SK-N-SH treated with all-trans-retinoic acid at 6 μM for 48 hours (cell line): Measurements from ENCODE around the gene TOR3A.

Experiments used
- ATAC-seq: fragments of 200-7000 bp; cut with Tn5 transposase; 3 replicates; pipeline ENCODE4 v1.9.1; 2020; ENCODE audit warnings: mild to moderate bottlenecking, moderate library complexity
- BACH2 ChIP-seq: fragments of 250-450 bp; sonication (Bioruptor Pico); IDR thresholded peaks from 2 replicates; pipeline ENCODE4 v1.9.0; 2021; ENCODE audit warnings: mild to moderate bottlenecking, borderline replicate concordance
- CREB5 ChIP-seq: fragments of 250-450 bp; sonication (Bioruptor Pico); IDR thresholded peaks from 2 replicates; pipeline ENCODE4 v1.5.1; 2020; ENCODE audit warnings: low read depth, mild to moderate bottlenecking, moderate library complexity
- CSDC2 ChIP-seq: fragments of 250-450 bp; sonication (Bioruptor Pico); IDR thresholded peaks from 2 replicates; pipeline ENCODE4 v1.5.0; 2020; ENCODE audit warnings: mild to moderate bottlenecking, moderate library complexity
- ESRRG ChIP-seq: fragments of 250-450 bp; sonication (Bioruptor Pico); IDR thresholded peaks from 2 replicates; pipeline ENCODE4 v1.6.1; 2021; ENCODE audit warnings: mild to moderate bottlenecking
- GLIS3 ChIP-seq: fragments of 250-450 bp; sonication (Bioruptor Pico); IDR thresholded peaks from 2 replicates; pipeline ENCODE4 v1.5.0; 2020; ENCODE audit warnings: mild to moderate bottlenecking, moderate library complexity
- OSR1 ChIP-seq: fragments of 250-450 bp; sonication (Bioruptor Pico); IDR thresholded peaks from 2 replicates; pipeline ENCODE4 v1.8.0; 2022; ENCODE audit warnings: moderate library complexity, mild to moderate bottlenecking, inconsistent platforms
- PPARA ChIP-seq: fragments of 250-450 bp; sonication (Bioruptor Pico); IDR thresholded peaks from 2 replicates; pipeline ENCODE4 v1.5.0; 2020; ENCODE audit warnings: mild to moderate bottlenecking, borderline replicate concordance
- RARB ChIP-seq: fragments of 250-450 bp; sonication (Bioruptor Pico); IDR thresholded peaks from 2 replicates; pipeline ENCODE4 v1.8.0; 2021; ENCODE audit warnings: mild to moderate bottlenecking, moderate library complexity
- SNAI2 ChIP-seq: fragments of 250-450 bp; sonication (Bioruptor Pico); IDR thresholded peaks from 2 replicates; pipeline ENCODE4 v1.5.0; 2020; ENCODE audit warnings: mild to moderate bottlenecking, moderate library complexity
- TCF4 ChIP-seq: fragments of 250-450 bp; sonication (Bioruptor Pico); IDR thresholded peaks from 2 replicates; pipeline ENCODE4 v1.8.0; 2021; ENCODE audit warnings: mild to moderate bottlenecking, moderate library complexity, borderline replicate concordance
- TSHZ2 ChIP-seq: fragments of 250-450 bp; sonication (Bioruptor Pico); IDR thresholded peaks from 2 replicates; pipeline ENCODE4 v1.5.0; 2020; ENCODE audit warnings: mild to moderate bottlenecking, moderate library complexity
- ZFP3 ChIP-seq: fragments of 250-450 bp; sonication (Bioruptor Pico); IDR thresholded peaks from 2 replicates; pipeline ENCODE4 v1.5.0; 2020; ENCODE audit warnings: mild to moderate bottlenecking, moderate library complexity
- ZNF565 ChIP-seq: fragments of 450-650 bp; formaldehyde crosslinking; conservative IDR thresholded peaks from 2 replicates; pipeline ENCODE4 v1.5.0; 2020; ENCODE audit warnings: low read depth, mild to moderate bottlenecking, moderate library complexity
- ZNF70 ChIP-seq: fragments of 450-650 bp; formaldehyde crosslinking; IDR thresholded peaks from 2 replicates; pipeline ENCODE4 v1.5.0; 2020; ENCODE audit warnings: mild to moderate bottlenecking, moderate library complexity
- ZNF8 ChIP-seq: fragments of 450-650 bp; formaldehyde crosslinking; IDR thresholded peaks from 2 replicates; pipeline ENCODE4 v1.5.0; 2020; ENCODE audit warnings: mild to moderate bottlenecking, moderate library complexity
- TF ChIP-seq, protein P1 (sequence below): fragments of 250-450 bp; sonication (Bioruptor Pico); IDR thresholded peaks from 2 replicates; pipeline ENCODE4 v1.8.0; 2021; ENCODE audit warnings: low read depth, mild to moderate bottlenecking, moderate library complexity, borderline replicate concordance

Gene TOR3A

GRCh38 chr1:179066471-179066870 lies 15.4 kb upstream of the TOR3A start:
- no peak for TF ChIP-seq CREB5 (CRISPR knock-in tag)
- TF ChIP-seq ESRRG: no peak
- no peak for TF ChIP-seq GLIS3 (CRISPR knock-in tag)
- no peak for TF ChIP-seq ZNF565 (CRISPR knock-in tag)
- TF ChIP-seq, protein P1, sequence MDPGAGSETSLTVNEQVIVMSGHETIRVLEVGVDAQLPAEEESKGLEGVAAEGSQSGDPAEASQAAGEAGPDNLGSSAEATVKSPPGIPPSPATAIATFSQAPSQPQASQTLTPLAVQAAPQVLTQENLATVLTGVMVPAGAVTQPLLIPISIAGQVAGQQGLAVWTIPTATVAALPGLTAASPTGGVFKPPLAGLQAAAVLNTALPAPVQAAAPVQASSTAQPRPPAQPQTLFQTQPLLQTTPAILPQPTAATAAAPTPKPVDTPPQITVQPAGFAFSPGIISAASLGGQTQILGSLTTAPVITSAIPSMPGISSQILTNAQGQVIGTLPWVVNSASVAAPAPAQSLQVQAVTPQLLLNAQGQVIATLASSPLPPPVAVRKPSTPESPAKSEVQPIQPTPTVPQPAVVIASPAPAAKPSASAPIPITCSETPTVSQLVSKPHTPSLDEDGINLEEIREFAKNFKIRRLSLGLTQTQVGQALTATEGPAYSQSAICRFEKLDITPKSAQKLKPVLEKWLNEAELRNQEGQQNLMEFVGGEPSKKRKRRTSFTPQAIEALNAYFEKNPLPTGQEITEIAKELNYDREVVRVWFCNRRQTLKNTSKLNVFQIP (CRISPR knock-in tag): no peak
- no peak for TF ChIP-seq ZNF70 (CRISPR knock-in tag)
- TF ChIP-seq ZNF8 (CRISPR knock-in tag): no peak
- TF ChIP-seq OSR1 (CRISPR knock-in tag): no peak
- no peak for TF ChIP-seq ZFP3 (CRISPR knock-in tag)
- no peak for ATAC-seq

DNA sequence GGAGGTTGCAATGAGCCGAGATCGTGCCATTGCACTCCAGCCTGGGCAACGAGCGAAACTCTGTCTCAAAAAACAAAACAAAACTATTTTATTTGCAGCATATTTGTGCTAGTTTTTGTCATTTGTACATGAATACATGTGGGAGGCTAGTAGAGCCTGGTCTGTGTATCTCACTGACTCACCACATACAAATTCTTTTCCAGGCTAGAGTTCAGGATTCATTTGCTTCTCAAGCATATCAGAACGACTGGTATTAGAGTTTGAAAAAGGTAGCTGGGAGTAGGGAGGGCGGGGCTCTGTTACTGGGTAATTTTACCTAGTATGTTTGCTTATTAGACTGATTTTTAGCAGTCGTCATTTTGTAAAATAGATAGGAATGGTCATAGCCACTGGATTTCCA lies 4.5 kb upstream of the TOR3A start:
- TF ChIP-seq TCF4 (CRISPR knock-in tag) (no peak), RARB (CRISPR knock-in tag) (no peak), ZFP3 (CRISPR knock-in tag) (no peak), CREB5 (CRISPR knock-in tag) (no peak), PPARA (CRISPR knock-in tag) (no peak), BACH2 (no peak)
- ATAC-seq: no peak

GRCh38 chr1:179079113-179079761 lies 2.6 kb upstream of the TOR3A start:
- TF ChIP-seq, protein P1 (CRISPR knock-in tag): no peak
- TF ChIP-seq ESRRG: no peak
- ATAC-seq: peak; percentile 29

DNA sequence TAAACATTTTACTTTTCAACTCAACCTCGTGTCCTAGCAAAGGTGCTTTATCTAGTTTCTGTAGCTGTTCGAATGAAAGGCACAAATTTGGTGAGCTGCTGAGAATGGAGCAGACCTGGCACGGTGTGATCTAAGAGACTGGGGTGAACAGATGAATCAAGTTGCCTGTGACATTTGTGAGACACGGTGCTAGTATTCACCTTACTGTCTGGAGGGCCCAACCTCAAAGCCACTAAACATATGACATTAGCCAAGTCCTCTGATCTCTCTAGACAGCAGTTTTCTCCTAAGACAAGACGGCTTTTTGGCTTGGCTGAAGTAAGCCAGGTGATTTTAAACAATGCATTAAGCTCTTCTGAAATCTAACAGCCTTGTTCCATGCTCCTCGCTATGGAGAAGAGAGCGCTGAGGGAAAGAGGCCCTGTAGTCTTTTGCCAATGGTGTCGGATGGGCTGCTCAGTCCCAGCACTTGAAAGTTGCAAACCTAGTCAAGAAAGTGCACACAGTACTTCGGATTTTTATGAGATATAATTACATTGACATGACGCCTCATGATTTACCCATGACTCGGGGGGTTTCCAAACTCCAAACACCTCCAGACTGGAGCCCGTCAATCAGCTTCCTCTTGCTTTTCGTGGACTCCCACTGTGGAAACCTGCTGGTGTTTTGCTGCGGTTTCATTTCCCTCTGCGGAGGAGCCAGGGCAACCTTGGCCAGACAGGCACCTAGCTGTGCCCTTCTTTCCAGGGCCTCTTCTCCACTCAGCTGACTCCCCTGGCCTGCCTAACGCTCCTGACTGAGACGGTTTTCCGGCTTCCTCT lies 794 bp upstream of the TOR3A start:
- no peak for ATAC-seq
- no peak for TF ChIP-seq BACH2

DNA sequence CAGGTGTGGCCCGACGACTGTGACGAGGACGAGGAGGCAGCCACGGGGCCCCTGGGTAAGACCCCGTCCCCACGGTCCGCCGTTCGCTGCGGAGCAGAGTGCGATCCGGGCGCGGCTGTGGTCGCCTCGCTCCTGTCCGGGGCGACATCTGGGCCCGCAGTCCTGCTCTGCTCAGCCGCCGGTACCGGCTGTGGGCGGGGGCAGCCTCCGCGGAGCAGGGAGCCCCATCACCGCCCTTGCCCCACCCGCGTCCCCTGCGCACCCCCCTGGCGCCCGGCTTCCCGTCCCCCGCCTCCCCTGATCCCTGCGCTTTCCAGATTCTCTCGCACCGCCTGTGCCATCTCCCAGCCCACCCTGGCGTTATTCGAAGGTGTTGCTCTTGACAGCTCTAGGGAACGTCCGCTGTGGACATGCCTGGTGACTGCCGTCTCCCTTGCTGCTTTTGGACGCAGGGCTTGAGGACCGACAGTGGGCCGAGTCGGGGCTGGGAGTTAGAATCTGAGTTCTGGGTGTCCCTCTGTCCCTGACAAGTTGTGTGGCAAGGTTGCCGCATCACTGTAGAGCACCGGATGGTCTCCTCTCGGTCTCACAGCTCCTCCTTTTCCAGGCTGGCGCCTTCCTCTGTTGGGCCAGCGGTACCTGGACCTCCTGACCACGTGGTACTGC lies 596 bp downstream of the TOR3A start:
- peak; percentile 52 for ATAC-seq
- no peak for TF ChIP-seq SNAI2 (CRISPR knock-in tag)
- TF ChIP-seq, protein P1 (CRISPR knock-in tag): no peak
- no peak for TF ChIP-seq TSHZ2
- no peak for TF ChIP-seq CSDC2 (CRISPR knock-in tag)
- no peak for TF ChIP-seq RARB (CRISPR knock-in tag)
- no peak for TF ChIP-seq ESRRG
